ENCODE data around the gene SHC1.

- TF ChIP-seq CTCF (IDR thresholded peaks at IDR 0.05) (no peak), EZH2 (IDR thresholded peaks at IDR 0.05; ENCODE audit: borderline replicate concordance, insufficient read depth, low read depth, low read length, poor library complexity, severe bottlenecking) (no peak)
These were observed 4.4 kb downstream of the SHC1 start for GRCh38 chr1:154966111-154966510.

Measured in B cell (primary cell).